Progenitor cell of endocrine pancreas (in vitro differentiated cells): ENCODE results near the gene DYNC1H1. TPM values are rescaled to one million over a fixed set of nuclear protein-coding genes. Genes with fewer than 3 reads are reported as not detected.

ENCODE experiments used
- DNase-seq: peaks from one replicate; pipeline ENCODE4 v3.0.0; 2021; ENCODE audit warnings: low spot score; ENCODE audit not compliant: unreplicated experiment
- H3K27ac Mint-ChIP-seq: 2 replicates; pipeline ENCODE4 v1.8.0; 2021; ENCODE audit warnings: mild to moderate bottlenecking, moderate library complexity, mixed read lengths
- H3K27me3 Mint-ChIP-seq: 2 replicates; pipeline ENCODE4 v1.8.0; 2021; ENCODE audit warnings: mixed read lengths
- H3K36me3 Mint-ChIP-seq: 2 replicates; pipeline ENCODE4 v1.8.0; 2022; ENCODE audit warnings: mixed read lengths; ENCODE audit not compliant: insufficient read depth
- H3K4me1 Mint-ChIP-seq: 2 replicates; pipeline ENCODE4 v1.8.0; 2021; ENCODE audit warnings: low read depth, mixed read lengths
- H3K4me3 Mint-ChIP-seq: 2 replicates; pipeline ENCODE4 v1.8.0; 2021; ENCODE audit warnings: low read depth, mild to moderate bottlenecking, moderate library complexity, mixed read lengths
- H3K9me3 Mint-ChIP-seq: 2 replicates; pipeline ENCODE4 v1.8.0; 2021; ENCODE audit warnings: low read depth, mixed read lengths
- CTCF ChIP-seq: fragments of 200-600 bp; sonication (generic); IDR thresholded peaks from one replicate; pipeline ENCODE4 v1.5.0; 2021; ENCODE audit warnings: antibody characterized with exemption, mild to moderate bottlenecking; ENCODE audit not compliant: unreplicated experiment
- total RNA-seq: library from RNA; stranded (reverse); gene quantifications from 2 replicates; pipeline ENCODE4 v1.2.1, GENCODE V29; 2021

The DYNC1H1 gene
- total RNA-seq, 1 donor from 2014 or later = 501 TPM

- no peak for DNase-seq
- no peak for TF ChIP-seq CTCF
- H3K27ac Mint-ChIP-seq = no peak overlapping the region
- H3K36me3 Mint-ChIP-seq = no peaks in the 10 kb centered on the region
- peak overlapping the region; percentile 26 for H3K4me3 Mint-ChIP-seq
- peaks cover 13% of the 10 kb centered on the region for H3K4me1 Mint-ChIP-seq
- H3K9me3 Mint-ChIP-seq = no peaks in the 10 kb centered on the region
- peaks cover 12% of the 10 kb centered on the region for H3K27me3 Mint-ChIP-seq
Measured at GRCh38 chr14:101950100-101950499, 14.3 kb upstream of the DYNC1H1 start.

- peak overlapping the region; percentile 29 for H3K4me3 Mint-ChIP-seq
Measured at GRCh38 chr14:101950516-101951215, 13.7 kb upstream of the DYNC1H1 start.

GRCh38 chr14:101953151-101953550, 11.2 kb upstream of the DYNC1H1 start:
- Mint-ChIP-seq H3K4me3 (no peak overlapping the region), H3K36me3 (no peaks in the 10 kb centered on the region), H3K9me3 (no peaks in the 10 kb centered on the region), H3K27me3 (no peaks in the 10 kb centered on the region), H3K4me1 (peaks cover 11% of the 10 kb centered on the region), H3K27ac (no peak overlapping the region)
- no peak for DNase-seq
- TF ChIP-seq CTCF = no peak

More at GRCh38 chr14:101950516-101951215, 13.7 kb upstream of the DYNC1H1 start:
- Mint-ChIP-seq H3K36me3 (no peaks in the 10 kb centered on the region), H3K27me3 (peaks cover 6% of the 10 kb centered on the region), H3K4me1 (peaks cover 13% of the 10 kb centered on the region), H3K27ac (no peak overlapping the region), H3K9me3 (no peaks in the 10 kb centered on the region)
- no peak for DNase-seq
- TF ChIP-seq CTCF = no peak

GRCh38 chr14:101954501-101954900, 9.9 kb upstream of the DYNC1H1 start:
- no peaks in the 10 kb centered on the region for H3K4me1 Mint-ChIP-seq
- H3K4me3 Mint-ChIP-seq = no peak overlapping the region
- no peaks in the 10 kb centered on the region for H3K27me3 Mint-ChIP-seq
- no peak for TF ChIP-seq CTCF
- H3K9me3 Mint-ChIP-seq = no peaks in the 10 kb centered on the region
- H3K27ac Mint-ChIP-seq = no peak overlapping the region
- no peak for DNase-seq
- H3K36me3 Mint-ChIP-seq = no peaks in the 10 kb centered on the region

GRCh38 chr14:101955695-101956161, 8.6 kb upstream of the DYNC1H1 start:
- H3K27me3 Mint-ChIP-seq = no peaks in the 10 kb centered on the region
- peaks cover 1% of the 10 kb centered on the region for H3K4me1 Mint-ChIP-seq
- H3K27ac Mint-ChIP-seq = no peak overlapping the region
- DNase-seq = no peak
- H3K9me3 Mint-ChIP-seq = no peaks in the 10 kb centered on the region
- H3K4me3 Mint-ChIP-seq = no peak overlapping the region
- no peak for TF ChIP-seq CTCF
- no peaks in the 10 kb centered on the region for H3K36me3 Mint-ChIP-seq
